ENCODE data around the gene HSD17B2. TPM values are rescaled to one million over a fixed set of nuclear protein-coding genes. Genes with fewer than 3 reads are reported as not detected.
"Not testable (repeated sequence)": the region's sequence is repeated elsewhere in the genome, so short reads cannot be mapped to it uniquely, and the experiment has no call there.

The HSD17B2 gene
- total RNA-seq, 4 donors from 2014 or later: 0.40 TPM; not detected in 3

DNA sequence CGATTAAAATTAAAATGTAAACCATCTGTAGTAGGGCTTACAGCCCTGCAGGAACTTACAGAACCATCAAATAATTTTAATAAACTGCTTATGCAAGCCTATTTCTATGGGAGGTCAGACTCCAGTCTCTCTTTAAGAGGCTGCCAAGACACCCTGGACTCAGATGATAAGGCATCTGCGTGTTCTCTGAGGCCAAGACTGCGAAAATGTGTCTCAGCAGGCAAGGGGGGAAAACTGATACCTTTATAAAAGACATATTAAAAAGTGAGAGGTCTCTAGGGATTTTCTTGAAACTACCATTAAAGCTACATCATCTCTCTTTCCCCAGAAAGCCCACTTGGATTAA, 102.7 kb downstream of the HSD17B2 start:
- TF ChIP-seq EP300 (IDR thresholded peaks at IDR 0.05): no peak
- TF ChIP-seq POLR2AphosphoS5 (IDR thresholded peaks at IDR 0.05): no peak
- no peak for ATAC-seq
- Histone ChIP-seq H3K27me3 (no peaks in the 10 kb centered on the region), H3K9me3 (no peaks in the 10 kb centered on the region), H3K4me1 (no peaks in the 10 kb centered on the region), H3K4me3 (no peak overlapping the region), H3K27ac (no peak overlapping the region), H3K36me3 (no peaks in the 10 kb centered on the region)
- WGBS, 2 donors (ENCODE audit: low coverage in 1 of 2): 56 to 78% methylated on average over 3 of the region's 3 CpGs

- Histone ChIP-seq H3K4me1 (no peaks in the 10 kb centered on the region), H3K4me3 (no peak overlapping the region), H3K27me3 (no peaks in the 10 kb centered on the region), H3K9me3 (no peaks in the 10 kb centered on the region), H3K27ac (no peak overlapping the region), H3K36me3 (no peaks in the 10 kb centered on the region)
- no peak for TF ChIP-seq POLR2A (IDR thresholded peaks at IDR 0.05)
- TF ChIP-seq POLR2AphosphoS5 (IDR thresholded peaks at IDR 0.05): no peak
- TF ChIP-seq, protein P1, sequence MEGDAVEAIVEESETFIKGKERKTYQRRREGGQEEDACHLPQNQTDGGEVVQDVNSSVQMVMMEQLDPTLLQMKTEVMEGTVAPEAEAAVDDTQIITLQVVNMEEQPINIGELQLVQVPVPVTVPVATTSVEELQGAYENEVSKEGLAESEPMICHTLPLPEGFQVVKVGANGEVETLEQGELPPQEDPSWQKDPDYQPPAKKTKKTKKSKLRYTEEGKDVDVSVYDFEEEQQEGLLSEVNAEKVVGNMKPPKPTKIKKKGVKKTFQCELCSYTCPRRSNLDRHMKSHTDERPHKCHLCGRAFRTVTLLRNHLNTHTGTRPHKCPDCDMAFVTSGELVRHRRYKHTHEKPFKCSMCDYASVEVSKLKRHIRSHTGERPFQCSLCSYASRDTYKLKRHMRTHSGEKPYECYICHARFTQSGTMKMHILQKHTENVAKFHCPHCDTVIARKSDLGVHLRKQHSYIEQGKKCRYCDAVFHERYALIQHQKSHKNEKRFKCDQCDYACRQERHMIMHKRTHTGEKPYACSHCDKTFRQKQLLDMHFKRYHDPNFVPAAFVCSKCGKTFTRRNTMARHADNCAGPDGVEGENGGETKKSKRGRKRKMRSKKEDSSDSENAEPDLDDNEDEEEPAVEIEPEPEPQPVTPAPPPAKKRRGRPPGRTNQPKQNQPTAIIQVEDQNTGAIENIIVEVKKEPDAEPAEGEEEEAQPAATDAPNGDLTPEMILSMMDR (IDR thresholded peaks at IDR 0.05): no peak
- TF ChIP-seq EP300 (IDR thresholded peaks at IDR 0.05): no peak
- 86 to 97% methylated on average over 7 to 12 of the region's 15 CpGs for WGBS, 2 donors (ENCODE audit: low coverage in 1 of 2)
- no peak for ATAC-seq
These were observed 103.6 kb downstream of the HSD17B2 start for GRCh38 chr16:82138478-82139285.

GRCh38 chr16:82139286-82139571, 104.2 kb downstream of the HSD17B2 start:
- not testable (repeated sequence) for H3K36me3 ChIP-seq, ATAC-seq, H3K27me3 ChIP-seq, H3K4me3 ChIP-seq, H3K4me1 ChIP-seq, H3K27ac ChIP-seq, H3K9me3 ChIP-seq
- WGBS, 2 donors (ENCODE audit: low coverage in 1 of 2): 85% methylated on average over 2 of the region's 19 CpGs; no CpG with 5 or more reads in 1 of the 2 donors

DNA sequence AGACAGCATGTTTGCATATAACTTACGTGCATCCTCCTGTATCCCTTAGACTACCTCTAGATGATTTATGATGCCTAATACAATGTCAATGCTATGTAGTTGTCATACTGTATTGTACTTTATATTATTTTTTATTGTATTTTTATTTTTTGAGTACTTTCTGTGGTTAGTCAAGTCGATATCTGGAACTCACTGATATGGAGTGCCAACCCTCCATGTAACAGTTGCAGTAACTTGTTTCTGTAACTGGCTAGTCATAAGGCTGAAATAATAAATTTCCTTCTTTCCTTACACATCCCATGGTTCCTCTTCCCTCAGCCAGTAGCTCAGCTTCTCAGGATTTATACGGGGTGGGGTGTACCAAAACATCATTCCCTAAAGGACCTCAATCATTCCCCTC, 111.5 kb downstream of the HSD17B2 start:
- 90 to 100% methylated on average over 2 of the region's 3 CpGs for WGBS, 2 donors (ENCODE audit: low coverage in 1 of 2)

GRCh38 chr16:82146957-82147356, 111.9 kb downstream of the HSD17B2 start:
- Histone ChIP-seq H3K36me3 (peaks cover 0 to 32% of the 10 kb centered on the region in 2 donors), H3K4me1 (peaks cover 0 to under 1% (median 0%) of the 10 kb centered on the region in 3 donors), H3K4me3 (no peak overlapping the region), H3K9me3 (no peaks in the 10 kb centered on the region), H3K27ac (no peak overlapping the region), H3K27me3 (no peaks in the 10 kb centered on the region)
- TF ChIP-seq POLR2A (IDR thresholded peaks at IDR 0.05) (no peak), POLR2AphosphoS5 (IDR thresholded peaks at IDR 0.05) (no peak), EP300 (IDR thresholded peaks at IDR 0.05) (no peak)
- TF ChIP-seq, protein P1 (IDR thresholded peaks at IDR 0.05): no peak
- no peak for ATAC-seq
- 78 to 100% methylated on average over 2 to 4 of the region's 5 CpGs for WGBS, 2 donors (ENCODE audit: low coverage in 1 of 2)

More for the DNA sequence above, 111.5 kb downstream of the HSD17B2 start:
- no peaks in the 10 kb centered on the region for H3K27me3 ChIP-seq
- no peaks in the 10 kb centered on the region for H3K9me3 ChIP-seq
- peaks cover 0 to 32% of the 10 kb centered on the region in 2 donors for H3K36me3 ChIP-seq
- ATAC-seq: no peak
- no peak for TF ChIP-seq EP300 (IDR thresholded peaks at IDR 0.05)
- no peak for TF ChIP-seq POLR2AphosphoS5 (IDR thresholded peaks at IDR 0.05)
- TF ChIP-seq, protein P1 (IDR thresholded peaks at IDR 0.05): no peak
- no peak for TF ChIP-seq POLR2A (IDR thresholded peaks at IDR 0.05)
- no peak overlapping the region for H3K27ac ChIP-seq
- H3K4me3 ChIP-seq: no peak overlapping the region
- H3K4me1 ChIP-seq: no peaks in the 10 kb centered on the region

DNA sequence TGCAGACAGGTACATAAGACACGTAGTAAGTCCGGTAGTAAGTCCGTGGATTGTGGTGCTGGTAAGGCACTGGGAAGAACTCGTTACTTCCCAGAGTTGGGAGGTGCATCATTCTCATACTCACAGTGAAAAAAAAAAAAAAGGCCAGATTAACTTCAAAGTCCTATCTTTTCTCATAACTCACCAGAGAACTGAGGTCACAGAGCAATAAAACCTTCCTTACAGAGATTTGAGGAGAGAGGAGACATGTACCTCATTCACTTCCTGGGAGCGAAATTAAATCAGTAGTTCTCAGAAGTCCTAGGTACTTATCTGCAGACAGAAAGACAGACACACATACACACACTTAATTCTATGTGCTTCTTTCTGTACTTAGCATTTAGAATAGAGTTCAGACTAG, 112.5 kb downstream of the HSD17B2 start:
- Histone ChIP-seq H3K4me3 (no peak overlapping the region), H3K36me3 (peaks cover 0 to 35% of the 10 kb centered on the region in 2 donors), H3K27ac (no peak overlapping the region), H3K9me3 (no peaks in the 10 kb centered on the region), H3K4me1 (peaks cover 0 to 6% (median 0%) of the 10 kb centered on the region in 3 donors), H3K27me3 (no peaks in the 10 kb centered on the region)
- 76 to 95% methylated on average over 5 of the region's 5 CpGs for WGBS, 2 donors (ENCODE audit: low coverage in 1 of 2)
- TF ChIP-seq EP300 (IDR thresholded peaks at IDR 0.05): no peak
- no peak for TF ChIP-seq POLR2A (IDR thresholded peaks at IDR 0.05)
- TF ChIP-seq, protein P1 (IDR thresholded peaks at IDR 0.05): no peak
- no peak for TF ChIP-seq POLR2AphosphoS5 (IDR thresholded peaks at IDR 0.05)
- ATAC-seq: no peak
